ENCODE measurements around the gene ACP6. TPM values are rescaled to one million over a fixed set of nuclear protein-coding genes. Genes with fewer than 3 reads are reported as not detected.

Gene ACP6
- total and polyA plus RNA-seq, 2 donors (not counting 3 experiments of a cell fraction or from before 2014, with no cell fraction given): 7.1 to 9.4 TPM

DNA sequence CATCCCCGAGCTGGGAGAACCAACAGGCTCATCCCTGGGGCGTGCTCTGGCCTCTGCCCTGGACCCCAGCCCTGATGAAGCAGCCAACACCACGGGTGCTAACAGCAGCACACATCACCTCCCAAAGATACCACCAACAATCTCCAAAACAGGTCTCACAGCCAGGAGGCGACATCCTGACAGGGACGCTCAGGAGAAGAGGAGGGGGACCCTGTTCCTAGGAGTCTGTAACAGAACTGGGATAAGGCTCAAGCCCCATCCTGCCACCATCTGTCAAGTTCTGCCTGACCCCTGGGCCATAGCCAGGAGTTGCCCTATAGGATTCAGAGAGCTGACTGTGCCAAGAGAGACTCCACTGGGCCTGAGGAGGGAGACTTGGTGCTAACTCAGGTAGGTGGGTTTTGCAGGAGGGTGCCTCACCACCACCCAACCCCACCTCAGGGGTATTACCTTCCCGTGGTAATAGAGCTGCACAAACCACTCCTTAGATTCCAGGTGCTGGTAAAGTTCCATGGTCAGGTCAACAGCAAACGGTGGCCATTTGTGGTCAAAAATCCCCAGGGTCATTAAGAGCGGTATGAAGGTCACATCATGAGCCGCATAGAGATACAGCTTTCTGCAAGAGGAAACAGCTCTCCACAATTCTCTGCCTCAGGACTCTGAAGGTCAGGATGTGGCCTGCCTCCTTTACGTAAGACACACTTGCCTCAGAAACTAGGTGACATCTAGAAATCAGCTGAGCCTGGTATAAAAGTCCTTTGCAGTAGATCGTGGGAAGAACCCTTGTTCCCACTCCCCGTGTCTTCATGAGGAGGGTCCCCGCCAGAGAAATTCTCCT is 22.3 kb downstream of the ACP6 start:
- POLR2A ChIA-PET: no interaction called here
- Histone ChIP-seq H3K36me3 (ENCODE audit: control insufficient read depth in 2 of 2, extremely low read depth in 1 of 2, insufficient read depth in 2 of 2, low read length in 2 of 2) (peaks cover 0 to 5% of the 10 kb centered on the region in 2 experiments), H2AFZ (ENCODE audit: low read depth, low read length) (no peak overlapping the region), H3K4me3 (replicated peaks in 1 of 3; ENCODE audit: insufficient read depth in 1 of 3, low read depth in 1 of 3, low read length in 3 of 3) (no peak overlapping the region), H3K9me3 (replicated peaks; ENCODE audit: control insufficient read depth, insufficient read depth, low read length) (no peaks in the 10 kb centered on the region), H3K9me1 (replicated peaks; ENCODE audit: control insufficient read depth, extremely low read depth, insufficient read depth, low read length) (no peaks in the 10 kb centered on the region), H3K4me2 (ENCODE audit: insufficient read depth, low read length) (no peak overlapping the region), H4K20me1 (replicated peaks; ENCODE audit: control insufficient read depth, extremely low read depth, insufficient read depth, low read length) (no peaks in the 10 kb centered on the region), H3K27ac (ENCODE audit: insufficient read depth, low read depth, low read length) (no peak overlapping the region), H3K27me3 (ENCODE audit: control insufficient read depth in 2 of 2, insufficient read depth in 2 of 2, low read length in 2 of 2) (no peaks in the 10 kb centered on the region), H3K9ac (replicated peaks; ENCODE audit: extremely low read depth, insufficient read depth, low read length) (no peak overlapping the region), H3K4me1 (ENCODE audit: control insufficient read depth, extremely low read depth, insufficient read depth, low read length) (no peaks in the 10 kb centered on the region), H3K79me2 (ENCODE audit: control insufficient read depth, insufficient read depth, low read length) (no peaks in the 10 kb centered on the region)
- BruUV-seq (replicated peaks): no TSS peak
- DNase-seq (ENCODE audit: low read depth, low spot score): no peak
- dilution Hi-C loops (cut with MboI; ENCODE audit: extremely low pct_ligation_motif_present, low sequenced_read_pairs): no loop called here
- intact Hi-C loops (cut with micrococcal nuclease): no loop called here
- CTCF ChIA-PET: interaction anchor here (1.8 to 1.9 kb wide), 2 partner anchors 17 to 244 kb away, joined by 4 to 8 read pairs; no protein-coding TSS in a partner anchor
- no peak for FAIRE-seq
- TF ChIP-seq MAX (IDR thresholded peaks at IDR 0.05; ENCODE audit: insufficient read depth, insufficient read length) (no peak), GATA2 (IDR thresholded peaks at IDR 0.05; ENCODE audit: insufficient read depth, insufficient read length, low read depth, low read length) (no peak), MYC (IDR thresholded peaks at IDR 0.05; ENCODE audit: low read depth, low read length) (no peak), POLR2A (IDR thresholded peaks at IDR 0.05; ENCODE audit: low read depth, low read length) (no peak), POLR2AphosphoS5 (IDR thresholded peaks at IDR 0.05; ENCODE audit: insufficient read depth, low read depth, low read length) (no peak), JUN (IDR thresholded peaks at IDR 0.05; ENCODE audit: borderline replicate concordance, insufficient read depth, insufficient read length, low read depth) (no peak), CTCF (IDR thresholded peaks at IDR 0.05; ENCODE audit: extremely low read depth in 1 of 2, insufficient read depth in 1 of 2, low read depth in 1 of 2, low read length in 2 of 2) (no peak), EZH2 (IDR thresholded peaks at IDR 0.05; ENCODE audit: borderline replicate concordance, low read depth, low read length, severe bottlenecking) (no peak), FOS (IDR thresholded peaks at IDR 0.05; ENCODE audit: borderline replicate concordance, insufficient read depth, low read length) (no peak)
